HG03066 (cell line): ENCODE data around the gene PFDN2.
"Not testable (repeated sequence)": the region's sequence is repeated elsewhere in the genome, so short reads cannot be mapped to it uniquely, and the experiment has no call there.

Experiments used
- ATAC-seq: cut with Tn5 transposase; IDR thresholded peaks from one replicate; pipeline ENCODE4 v1.9.1; 2021; ENCODE audit warnings: low read depth; ENCODE audit not compliant: unreplicated experiment

Gene PFDN2

DNA sequence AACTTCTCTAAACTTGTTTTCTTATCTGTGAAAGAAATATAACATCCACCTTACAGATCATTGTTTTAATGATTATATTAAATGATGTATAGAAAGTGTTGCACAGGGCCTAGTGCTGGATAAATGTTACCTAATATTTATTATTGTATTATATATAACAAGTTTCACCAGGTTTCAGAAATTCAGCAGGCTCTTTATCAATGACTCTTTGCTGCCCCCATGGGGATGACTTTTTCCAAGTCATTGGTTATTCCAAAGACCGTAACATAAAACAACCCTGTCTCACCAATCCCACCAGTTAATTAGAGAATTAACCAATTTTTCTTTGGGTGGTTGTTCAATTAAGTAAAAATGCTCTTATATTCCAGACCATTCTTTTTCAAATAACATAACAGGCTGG is 21.9 kb upstream of the PFDN2 start:
- ATAC-seq = no peak

DNA sequence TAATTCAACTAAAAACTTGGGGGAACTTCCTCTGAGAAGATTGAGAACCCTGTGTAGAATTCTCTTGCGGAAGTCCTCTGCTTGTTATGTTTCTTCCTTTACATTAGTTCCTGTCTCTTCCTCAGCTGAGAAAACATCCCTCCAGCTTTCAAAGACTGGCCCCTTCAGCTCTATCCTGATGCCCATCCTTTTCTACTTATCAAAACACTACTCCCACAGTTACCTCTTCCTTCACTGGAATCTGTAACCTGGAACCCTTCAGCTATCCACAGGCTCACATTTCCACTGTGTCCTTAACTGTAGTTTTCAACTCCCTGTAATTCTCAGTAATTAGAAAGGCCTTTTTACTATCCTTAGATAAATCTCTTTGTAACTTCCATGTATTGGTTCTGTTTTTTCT is 20.6 kb upstream of the PFDN2 start:
- no peak for ATAC-seq

DNA sequence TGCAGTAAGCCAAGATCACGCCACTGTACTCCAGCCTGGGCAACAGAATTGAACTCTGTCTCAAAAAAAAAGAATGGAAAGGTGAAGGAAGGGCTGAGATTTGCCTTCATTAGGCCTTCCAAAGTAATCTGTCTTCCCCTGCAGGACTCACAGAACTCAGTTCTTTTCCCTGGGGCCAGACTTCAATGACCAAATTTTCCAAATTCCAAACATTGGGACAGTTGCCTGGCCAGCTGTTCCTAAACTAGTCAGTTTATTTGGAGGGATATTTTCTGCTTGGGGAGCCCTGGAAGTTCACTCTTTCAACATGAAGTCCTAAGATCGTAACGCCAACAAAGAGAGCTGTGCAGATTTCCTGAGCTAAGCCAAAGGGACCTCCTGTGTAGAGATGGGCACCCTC is 20.0 kb upstream of the PFDN2 start:
- no peak for ATAC-seq

DNA sequence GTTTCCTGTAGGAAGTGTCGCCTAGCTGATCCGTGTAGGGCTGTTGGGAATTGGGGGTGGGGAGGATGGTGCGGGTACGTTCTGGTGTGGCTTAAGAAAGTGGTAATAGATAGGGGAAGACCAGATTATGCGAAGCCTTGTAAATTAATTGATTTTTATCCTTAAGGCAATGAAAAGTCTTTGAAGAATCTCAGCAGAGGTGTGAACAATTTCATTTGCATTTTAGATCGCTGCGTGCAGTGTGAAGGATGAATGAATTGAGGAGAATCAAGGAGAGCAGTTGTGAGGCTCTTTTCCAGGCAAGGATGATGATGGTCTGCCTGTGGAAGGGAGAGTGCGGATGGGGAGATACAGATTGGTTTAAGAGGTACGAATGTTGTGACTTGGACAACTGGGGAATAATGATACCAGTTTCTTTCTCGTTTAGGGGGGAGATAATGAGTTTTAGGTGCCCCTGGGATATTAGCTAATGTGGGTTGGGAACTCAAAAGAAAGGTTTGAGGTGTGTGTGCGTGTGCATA is 15.4 kb upstream of the PFDN2 start:
- no peak for ATAC-seq

DNA sequence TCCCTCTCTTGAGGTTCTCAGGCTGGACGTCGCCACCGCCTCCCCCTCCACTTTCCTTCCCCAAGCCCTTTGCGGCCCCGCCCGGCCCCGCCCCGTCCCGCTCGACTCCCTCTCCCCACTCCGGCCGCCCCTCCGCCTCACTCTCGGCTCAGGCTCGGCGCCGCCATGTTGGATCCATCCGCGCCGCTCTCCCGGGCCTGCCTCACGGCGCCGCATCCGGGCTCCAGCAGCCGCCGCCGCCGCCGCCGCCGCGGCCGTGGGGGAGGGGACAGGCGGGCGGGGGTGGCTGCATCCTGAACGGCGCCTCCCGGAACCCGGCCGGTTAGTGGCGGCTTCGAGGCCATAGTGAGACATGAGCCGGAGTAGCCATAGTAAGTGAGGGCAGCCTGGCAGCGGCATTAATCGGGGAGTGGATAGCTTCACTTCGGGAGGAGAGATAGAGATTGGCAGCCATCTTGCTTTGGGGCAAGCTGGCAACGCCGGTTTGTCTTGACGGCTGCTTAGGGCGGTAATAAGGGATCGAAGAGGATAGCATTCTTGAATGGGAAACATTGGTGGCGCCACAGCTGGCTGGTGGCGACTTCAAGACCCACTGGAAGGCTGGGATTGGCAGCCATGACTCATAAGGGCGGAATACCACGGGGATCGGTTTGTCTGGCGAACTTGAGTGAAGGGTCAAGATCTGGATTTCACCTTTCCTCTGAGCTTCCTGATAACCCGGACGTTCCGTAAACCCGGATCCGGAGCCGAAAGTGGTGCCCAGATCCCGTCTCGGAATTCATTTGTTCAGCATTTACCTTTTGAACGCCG is 14.8 kb upstream of the PFDN2 start, which contains the start of gene DEDD:
Gene DEDD (minus strand): TSS at position 258 of the 810 bp plus-strand sequence. CDS start 8,205 bp downstream, outside the sequence.
- ATAC-seq = peak; percentile 95

DNA sequence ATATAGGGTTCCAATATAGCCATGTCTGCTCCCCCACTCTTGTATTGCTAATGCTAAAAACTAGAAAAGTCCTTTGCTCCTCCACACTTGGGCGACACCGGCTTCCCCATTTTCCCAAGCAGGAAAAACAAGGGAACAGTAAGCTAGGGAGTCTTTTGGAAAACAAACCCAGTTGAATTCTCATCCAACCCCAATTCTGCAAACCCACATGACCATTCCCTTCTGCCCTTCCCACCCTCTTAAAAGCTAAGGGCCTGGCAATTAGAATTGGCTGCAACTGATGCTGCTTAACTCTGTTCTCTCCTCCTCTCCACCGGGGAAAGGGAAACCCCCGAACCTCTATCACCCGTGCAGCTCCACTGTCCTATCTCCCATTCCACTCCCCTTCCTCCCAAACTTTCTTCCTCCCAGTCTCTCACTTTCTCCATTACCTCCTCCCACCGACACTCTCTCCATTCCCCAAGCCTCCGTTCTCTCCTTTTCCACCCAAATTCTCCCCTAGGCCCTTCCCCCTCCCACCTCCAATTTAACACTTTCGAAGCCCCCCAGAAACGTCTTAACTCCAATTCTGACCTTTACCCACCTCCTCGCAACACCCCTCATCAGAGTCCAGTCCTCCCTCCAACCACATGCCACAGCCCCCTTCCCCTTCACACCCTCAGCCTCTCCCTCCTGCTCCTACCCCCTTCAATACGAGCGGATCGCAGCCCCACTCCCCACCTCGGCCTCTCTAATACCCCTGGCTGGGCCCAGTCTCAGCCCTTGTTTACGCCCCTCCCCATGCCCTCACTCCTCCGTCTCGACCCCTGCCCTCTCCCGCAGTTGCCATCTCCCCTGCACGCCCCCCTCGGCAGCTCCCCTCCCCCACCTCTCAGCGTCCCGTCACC is 13.9 kb upstream of the PFDN2 start:
- ATAC-seq = no peak

DNA sequence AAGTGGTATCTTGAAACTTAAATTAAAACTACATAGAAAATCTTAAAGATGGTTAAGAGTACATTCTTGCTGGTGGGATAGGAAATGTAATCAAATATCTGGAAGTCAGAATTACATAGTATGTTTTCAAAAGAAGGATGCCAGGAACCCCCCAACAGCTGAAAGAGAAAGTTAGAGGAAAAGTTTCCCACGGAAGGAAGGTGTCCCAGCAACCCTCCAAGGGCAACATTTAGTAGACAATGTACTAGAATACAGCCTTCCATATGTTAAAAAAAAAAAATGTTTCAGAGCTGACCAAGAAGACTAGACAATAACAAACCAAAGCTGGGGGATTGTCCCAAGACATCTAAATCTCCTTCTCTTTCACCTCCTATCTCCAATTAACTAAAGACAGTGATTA is 12.4 kb upstream of the PFDN2 start:
- ATAC-seq = no peak

DNA sequence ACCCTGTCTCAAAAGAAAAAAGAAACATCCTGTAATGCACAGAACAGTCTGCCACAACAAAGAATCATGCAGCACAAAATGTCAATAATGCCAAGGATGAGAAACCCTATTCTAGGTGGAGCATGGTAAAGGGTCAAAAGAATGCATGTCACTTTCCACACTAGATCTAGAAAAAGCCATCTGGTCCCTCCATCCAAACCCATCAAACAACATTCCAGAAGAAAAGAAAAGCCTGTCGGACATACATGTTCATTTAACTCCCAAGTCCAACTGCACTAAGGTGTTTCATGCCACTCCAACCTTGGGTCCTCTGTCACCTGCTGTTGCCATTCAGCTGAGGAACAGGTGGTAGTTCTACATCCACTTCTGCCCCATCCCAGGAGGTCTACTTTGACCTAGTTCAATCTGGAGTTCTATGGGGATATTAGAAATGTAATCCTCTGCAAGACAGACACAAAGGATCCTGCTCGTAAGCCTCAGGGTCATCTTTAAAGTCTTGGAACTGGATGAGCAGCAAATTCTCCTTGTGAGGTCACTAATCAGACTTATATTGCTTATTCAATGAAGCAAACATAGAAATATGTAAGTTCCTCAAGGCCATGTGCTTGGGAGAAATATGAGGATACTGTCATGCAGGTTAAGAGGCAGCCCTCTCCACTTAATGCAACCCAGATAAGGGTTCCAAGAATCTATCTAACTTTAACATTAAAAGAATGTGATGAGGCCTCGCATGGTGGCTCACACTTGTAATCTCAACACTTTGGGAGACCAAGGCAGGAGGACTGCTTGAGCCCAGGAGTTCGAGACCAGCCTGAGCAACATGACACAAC is 11.0 kb upstream of the PFDN2 start:
- no peak for ATAC-seq

DNA sequence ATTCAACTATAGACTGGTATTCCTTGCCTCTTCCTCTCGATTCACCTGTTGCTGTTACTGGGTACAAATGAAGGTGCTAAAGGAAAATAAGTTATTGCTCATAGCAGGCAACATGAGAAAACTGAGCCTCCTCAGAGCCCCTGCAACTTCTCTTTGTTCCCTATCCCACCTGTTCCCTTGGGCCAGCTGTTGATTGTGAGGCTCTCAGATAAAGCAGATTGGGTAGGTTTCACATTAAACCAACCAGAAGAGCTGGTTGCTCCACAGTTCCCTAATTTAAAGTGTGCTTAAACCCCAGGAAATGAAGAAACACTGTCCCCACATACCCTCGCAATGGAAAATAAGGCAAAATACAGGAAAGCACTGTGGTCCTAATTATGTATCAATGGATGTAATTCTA is 9.8 kb upstream of the PFDN2 start:
- ATAC-seq = no peak

DNA sequence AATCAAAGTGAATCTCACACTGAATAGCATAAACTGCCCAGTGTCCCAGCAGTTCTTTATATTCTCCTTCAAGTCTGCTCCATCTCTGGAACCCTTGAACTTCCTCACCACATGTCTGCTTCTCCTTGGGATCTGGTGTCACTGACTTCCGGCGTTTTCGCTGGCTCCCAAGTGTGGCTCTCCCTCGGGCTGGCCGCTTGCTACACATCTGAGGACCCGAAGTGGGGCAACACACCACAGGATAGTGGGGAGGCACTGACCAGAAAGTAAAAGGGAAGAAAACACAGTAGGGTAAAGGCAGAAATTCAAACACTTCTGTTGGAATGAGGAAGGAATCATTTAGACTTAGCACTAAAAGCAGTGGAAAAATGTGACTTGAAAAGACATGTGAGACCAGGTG is 5.1 kb upstream of the PFDN2 start:
- ATAC-seq = no peak

DNA sequence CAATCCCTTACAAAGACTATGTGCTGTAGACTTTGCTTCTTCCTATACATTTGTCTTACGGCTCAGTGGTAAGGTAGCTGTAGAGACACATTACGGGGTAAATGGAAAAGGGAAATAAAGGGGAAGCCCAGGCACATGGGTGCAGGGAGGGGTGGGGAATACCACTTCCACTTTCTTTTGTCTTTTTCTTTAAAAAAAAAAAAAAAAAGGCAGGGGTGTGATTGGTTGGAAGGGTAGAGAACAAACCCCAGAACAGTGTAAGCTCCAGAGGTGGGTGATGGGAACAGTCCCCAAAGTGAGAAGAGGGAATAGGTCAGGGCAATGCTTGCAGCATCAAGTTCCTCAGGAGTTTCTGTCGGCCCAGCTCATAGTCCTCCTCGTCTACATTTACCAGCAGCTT is 4.0 kb upstream of the PFDN2 start:
- ATAC-seq = no peak

DNA sequence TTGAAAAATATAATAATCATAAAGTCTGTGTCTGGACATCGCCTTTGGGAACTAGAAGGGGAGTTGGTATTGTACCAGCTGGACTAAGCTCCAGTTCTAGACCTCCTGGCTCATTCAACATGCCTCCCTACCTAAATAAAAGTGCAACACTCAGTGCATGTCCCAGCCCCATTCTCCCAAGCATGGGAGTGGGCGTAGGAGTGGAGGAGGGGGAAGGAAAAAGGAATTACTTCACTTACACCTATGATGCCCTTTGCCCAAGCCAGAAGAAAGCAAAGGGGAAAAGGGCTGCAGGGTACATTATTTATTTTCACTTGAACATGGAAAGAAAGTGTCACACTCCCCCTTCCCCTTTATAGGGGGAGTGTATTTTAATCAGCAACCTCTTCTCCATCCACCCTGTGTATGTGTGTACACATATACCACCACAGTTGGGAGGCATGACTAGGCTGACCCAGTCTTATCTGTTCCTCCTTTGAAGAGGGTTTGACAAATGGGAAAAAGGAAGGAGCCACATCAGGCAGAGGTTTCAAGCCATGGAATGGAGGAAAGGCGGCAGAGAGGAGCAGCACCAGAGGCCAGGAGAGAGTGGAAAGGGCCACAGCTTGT is 3.3 kb upstream of the PFDN2 start:
- ATAC-seq = no peak

DNA sequence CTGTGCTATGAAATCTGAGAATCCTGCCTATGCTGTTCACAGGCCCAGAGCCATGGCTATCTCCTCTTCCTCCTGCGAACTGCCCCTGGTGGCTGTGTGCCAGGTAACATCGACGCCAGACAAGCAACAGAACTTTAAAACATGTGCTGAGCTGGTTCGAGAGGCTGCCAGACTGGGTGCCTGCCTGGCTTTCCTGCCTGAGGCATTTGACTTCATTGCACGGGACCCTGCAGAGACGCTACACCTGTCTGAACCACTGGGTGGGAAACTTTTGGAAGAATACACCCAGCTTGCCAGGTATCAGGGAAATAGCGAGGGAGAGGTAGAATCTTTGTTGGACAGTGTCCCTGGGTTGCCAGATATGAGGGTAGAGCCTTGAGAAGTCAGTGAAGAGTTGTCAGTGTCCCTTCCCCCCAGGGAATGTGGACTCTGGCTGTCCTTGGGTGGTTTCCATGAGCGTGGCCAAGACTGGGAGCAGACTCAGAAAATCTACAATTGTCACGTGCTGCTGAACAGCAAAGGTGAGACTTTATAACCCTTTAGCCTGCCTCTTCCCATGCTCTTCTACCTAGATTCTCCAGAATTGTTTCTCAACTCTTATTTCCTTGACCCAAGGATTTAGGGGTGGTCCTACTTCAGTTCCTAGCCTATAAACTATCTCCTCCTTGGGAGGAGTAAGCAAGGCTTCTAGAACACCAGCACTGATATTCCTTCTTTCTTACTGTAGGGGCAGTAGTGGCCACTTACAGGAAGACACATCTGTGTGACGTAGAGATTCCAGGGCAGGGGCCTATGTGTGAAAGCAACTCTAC is 1.5 kb upstream of the PFDN2 start:
- peak; percentile 55 for ATAC-seq

DNA sequence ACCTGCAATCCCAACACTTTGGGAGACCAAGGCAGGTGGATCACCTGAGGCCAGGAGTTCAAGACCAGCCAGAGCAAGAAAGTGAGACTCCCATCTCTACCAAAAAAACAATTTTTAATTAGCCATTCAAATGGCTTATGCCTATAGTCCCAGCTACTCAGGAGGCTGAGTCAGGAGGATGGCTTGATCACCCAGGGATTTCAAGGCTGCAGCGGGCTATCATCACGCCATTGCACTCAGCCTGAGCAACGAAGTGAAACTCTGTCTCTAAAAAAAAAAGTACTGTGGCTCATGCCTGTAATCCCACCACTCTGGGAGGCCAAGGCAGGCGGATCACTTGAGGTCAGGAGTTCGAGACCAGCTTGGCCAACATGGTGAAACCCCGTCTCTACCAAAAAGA is 1.9 kb downstream of the PFDN2 start:
- not testable (repeated sequence) for ATAC-seq

DNA sequence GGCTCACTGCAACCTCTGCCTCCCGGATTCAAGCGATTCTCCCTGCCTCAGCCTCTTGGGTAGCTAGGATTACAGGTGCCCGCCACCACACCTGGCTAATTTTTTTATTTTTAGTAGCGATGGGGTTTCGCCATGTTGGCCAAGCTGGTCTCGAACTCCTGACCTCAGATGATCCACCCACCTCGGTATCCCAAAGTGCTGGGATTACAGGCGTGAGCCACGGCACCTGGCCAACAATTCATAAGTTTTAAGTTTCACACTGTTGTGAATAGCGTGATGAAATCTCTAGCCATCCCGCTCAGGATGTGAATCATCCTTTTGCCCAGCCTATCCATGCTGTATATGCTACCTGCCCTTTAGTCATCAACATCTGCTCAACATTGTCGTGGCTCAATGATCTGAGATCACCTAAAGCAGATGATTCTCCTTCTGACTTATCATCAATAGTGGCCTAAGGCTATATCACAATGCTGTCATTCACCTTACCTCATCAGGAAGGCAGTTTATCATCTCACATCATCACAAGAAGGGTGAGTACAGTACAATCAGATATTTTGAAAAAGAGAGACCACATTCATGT is 2.6 kb downstream of the PFDN2 start:
- ATAC-seq = no peak

DNA sequence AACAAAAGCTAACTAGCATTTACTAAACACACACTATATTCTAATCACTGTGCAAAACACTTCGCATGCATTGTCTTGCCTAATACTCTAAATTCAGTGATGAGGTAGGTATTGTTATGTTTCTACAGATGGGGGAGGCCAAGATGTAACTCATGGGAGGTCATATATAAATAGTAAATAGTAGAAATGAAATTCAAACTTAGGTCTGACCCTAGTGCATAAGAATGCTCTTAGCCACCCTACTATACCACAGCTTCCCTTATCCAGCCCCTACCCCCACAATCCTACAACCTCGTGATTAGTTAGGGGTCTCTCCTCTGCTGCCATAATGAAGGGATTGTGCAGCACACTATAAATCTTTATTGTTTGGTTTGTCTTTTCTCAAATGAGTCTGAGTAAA is 3.3 kb downstream of the PFDN2 start:
- ATAC-seq = no peak

DNA sequence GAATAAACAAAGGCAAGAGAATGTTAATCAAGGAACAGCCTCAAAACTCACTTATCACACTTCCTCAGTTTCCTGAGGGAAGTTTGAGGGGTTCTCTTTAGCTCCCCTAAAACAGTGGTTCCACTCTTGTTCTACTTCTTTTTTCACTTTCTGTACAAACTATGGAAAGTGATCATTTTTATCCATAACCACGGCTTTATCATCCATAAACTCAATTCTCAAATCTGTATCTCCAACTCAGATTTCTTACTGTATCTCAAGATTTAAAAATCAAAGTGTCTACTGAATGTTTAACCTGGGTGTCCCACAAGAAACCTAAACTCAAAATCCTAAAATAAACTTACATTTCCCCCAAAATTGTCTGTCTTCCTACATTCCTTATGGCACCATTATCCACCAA is 3.9 kb downstream of the PFDN2 start:
- no peak for ATAC-seq

DNA sequence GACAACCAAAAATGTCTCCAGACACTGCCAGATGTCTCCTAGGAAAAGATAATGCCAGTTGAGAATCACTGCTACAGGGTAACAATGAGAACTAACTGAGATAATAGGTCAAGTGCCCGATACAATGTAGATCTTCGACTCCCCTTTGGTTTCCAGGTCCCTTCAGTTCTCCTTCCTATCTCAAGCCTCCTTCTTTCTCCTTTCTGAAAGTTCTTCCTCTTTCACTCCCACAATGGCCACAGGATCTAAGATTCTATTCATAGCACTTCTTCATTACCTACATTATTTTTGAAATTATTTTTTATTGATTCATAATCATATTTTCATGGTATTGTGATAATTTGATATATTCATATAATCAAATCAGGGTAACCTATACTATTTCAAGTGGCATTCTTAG is 6.3 kb downstream of the PFDN2 start:
- ATAC-seq = no peak

DNA sequence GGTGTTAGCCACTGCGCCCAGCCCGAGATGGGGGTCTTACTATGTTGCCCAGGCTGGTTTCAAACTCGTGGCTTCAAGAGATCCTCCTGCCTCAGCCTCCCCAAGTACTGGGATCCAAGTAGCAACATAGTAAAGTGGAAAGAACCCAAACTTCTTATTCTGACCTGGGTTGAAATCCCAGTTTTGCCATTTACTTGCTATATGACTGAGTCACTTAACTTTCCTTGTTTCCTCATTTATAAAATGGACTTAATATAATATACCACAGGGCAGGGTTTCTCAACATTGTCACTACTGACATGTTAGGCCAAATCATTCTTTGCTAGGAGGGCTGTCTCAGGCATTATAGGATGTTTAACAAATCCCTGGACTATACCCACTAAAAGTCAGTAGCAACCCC is 6.7 kb downstream of the PFDN2 start:
- ATAC-seq = no peak
